ENCODE data around the gene SLC49A3. TPM values are rescaled to one million over a fixed set of nuclear protein-coding genes. Genes with fewer than 3 reads are reported as not detected.
"Not testable (repeated sequence)": the region's sequence is repeated elsewhere in the genome, so short reads cannot be mapped to it uniquely, and the experiment has no call there.

Gene SLC49A3
- total RNA-seq, 4 donors from 2014 or later, result 9.4 to 21.1 (median 19.0) TPM

- DNase-seq (ENCODE audit: low spot score) (no peak), ATAC-seq (ENCODE audit: low FRiP score) (no peak)
- TF ChIP-seq CTCF (IDR thresholded peaks at IDR 0.05), result no peak
Measured at GRCh38 chr4:699816-700580, 11.0 kb upstream of the SLC49A3 start.

- not testable (repeated sequence) for ATAC-seq (ENCODE audit: low FRiP score); DNase-seq (ENCODE audit: low spot score)
Measured at GRCh38 chr4:694341-694940, 5.5 kb upstream of the SLC49A3 start.

- ATAC-seq (ENCODE audit: low FRiP score) (no peak), DNase-seq (ENCODE audit: low spot score) (no peak)
- TF ChIP-seq CTCF (IDR thresholded peaks at IDR 0.05), result no peak
Measured at GRCh38 chr4:692771-693554, 4.0 kb upstream of the SLC49A3 start.

GRCh38 chr4:689723-690122 is 772 bp upstream of the SLC49A3 start:
- DNase-seq (ENCODE audit: low spot score) (no peak), ATAC-seq (ENCODE audit: low FRiP score) (no peak)
- TF ChIP-seq CTCF (IDR thresholded peaks at IDR 0.05), result no peak

GRCh38 chr4:687971-688853 is 739 bp downstream of the SLC49A3 start:
- DNase-seq (ENCODE audit: low spot score), result no peak
- ATAC-seq (ENCODE audit: low FRiP score), result no peak
- TF ChIP-seq CTCF (IDR thresholded peaks at IDR 0.05), result no peak

- DNase-seq (ENCODE audit: low spot score) (peak; percentile 77), ATAC-seq (ENCODE audit: low FRiP score) (peak; percentile 87)
- TF ChIP-seq CTCF (IDR thresholded peaks at IDR 0.05), result no peak
Measured at GRCh38 chr4:687048-687970, 1.6 kb downstream of the SLC49A3 start.

Data from omental fat pad (tissue), 4 donors.